GM20431 (cell line): ENCODE results near the gene MCF2L2.

Experiments
- in situ Hi-C: fragments of 300-500 bp; cut with MseI, MboI; formaldehyde crosslinking; loops from one replicate; pipeline ENCODE4 v1.15.0; 2020; ENCODE audit warnings: low sequenced_read_pairs; ENCODE audit not compliant: unreplicated experiment

Gene MCF2L2

GRCh38 chr3:183222631-183223235, 205.7 kb downstream of the MCF2L2 start:
- in situ Hi-C loops: no loop called here

GRCh38 chr3:183220828-183221227, 207.6 kb downstream of the MCF2L2 start:
- in situ Hi-C loops: no loop called here

GRCh38 chr3:183218826-183219225, 209.6 kb downstream of the MCF2L2 start:
- in situ Hi-C loops: no loop called here

GRCh38 chr3:183217548-183218332, 210.7 kb downstream of the MCF2L2 start:
- in situ Hi-C loops: no loop called here

GRCh38 chr3:183215591-183216202, 212.7 kb downstream of the MCF2L2 start:
- in situ Hi-C loops: no loop called here

- in situ Hi-C loops: no loop called here
Measured at GRCh38 chr3:183214277-183214612, 214.2 kb downstream of the MCF2L2 start.

- in situ Hi-C loops: no loop called here
Measured at GRCh38 chr3:183213415-183214276, 214.8 kb downstream of the MCF2L2 start.

GRCh38 chr3:183212565-183212964, 215.9 kb downstream of the MCF2L2 start:
- in situ Hi-C loops: no loop called here

GRCh38 chr3:183212096-183212495, 216.3 kb downstream of the MCF2L2 start:
- in situ Hi-C loops: no loop called here

- in situ Hi-C loops: no loop called here
Measured at GRCh38 chr3:183211352-183211751, 217.1 kb downstream of the MCF2L2 start.

- in situ Hi-C loops: no loop called here
Measured at GRCh38 chr3:183210862-183211341, 217.5 kb downstream of the MCF2L2 start.

GRCh38 chr3:183210341-183210740, 218.1 kb downstream of the MCF2L2 start:
- in situ Hi-C loops: no loop called here

- in situ Hi-C loops: no loop called here
Measured at GRCh38 chr3:183208800-183209199, 219.6 kb downstream of the MCF2L2 start.

- in situ Hi-C loops: no loop called here
Measured at GRCh38 chr3:183208260-183208659, 220.2 kb downstream of the MCF2L2 start.

GRCh38 chr3:183203670-183204069, 224.7 kb downstream of the MCF2L2 start:
- in situ Hi-C loops: no loop called here

- in situ Hi-C loops: no loop called here
Measured at GRCh38 chr3:183202004-183202722, 226.3 kb downstream of the MCF2L2 start.

- in situ Hi-C loops: loop anchor here (10.0 kb wide), 1 partner anchor 176 kb away; no protein-coding TSS in a partner anchor
Measured at GRCh38 chr3:183198939-183199338, 229.5 kb downstream of the MCF2L2 start.

GRCh38 chr3:183197734-183198133, 230.7 kb downstream of the MCF2L2 start:
- in situ Hi-C loops: loop anchor here (10.0 kb wide), 1 partner anchor 177 kb away; no protein-coding TSS in a partner anchor

GRCh38 chr3:183195266-183195665, 233.2 kb downstream of the MCF2L2 start:
- in situ Hi-C loops: loop anchor here (10.0 kb wide), 1 partner anchor 180 kb away; no protein-coding TSS in a partner anchor
